Calu3 (cell line): ENCODE measurements around the gene GIT1. TPM values are rescaled to one million over a fixed set of nuclear protein-coding genes. Genes with fewer than 3 reads are reported as not detected.

ENCODE experiments used
- BruUV-seq: library from RNA; stranded (reverse); fragments of 400-500 nt; replicated peaks from 2 replicates; lab custom pipeline; 2021; lab: Mats Ljungman, UMichigan
- CTCF ChIA-PET: fragments of 300-600 bp; sonication (Branson Sonifier 250); formaldehyde crosslinking; loops from one replicate; lab custom pipeline; 2022; ENCODE audit warnings: antibody characterized with exemption; lab: Charles Lee
- DNase-seq: peaks from one replicate; pipeline ENCODE4 v3.0.0; 2022
- H3K27ac Mint-ChIP-seq: one replicate; pipeline ENCODE4 v1.8.0; 2022; ENCODE audit warnings: mixed read lengths; ENCODE audit not compliant: unreplicated experiment
- H3K27me3 Mint-ChIP-seq: one replicate; pipeline ENCODE4 v1.8.0; 2022; ENCODE audit warnings: mixed read lengths; ENCODE audit not compliant: unreplicated experiment
- H3K36me3 Mint-ChIP-seq: one replicate; pipeline ENCODE4 v1.8.0; 2022; ENCODE audit warnings: mild to moderate bottlenecking, moderate library complexity, mixed read lengths; ENCODE audit not compliant: insufficient read depth, unreplicated experiment
- H3K4me1 Mint-ChIP-seq: one replicate; pipeline ENCODE4 v1.8.0; 2022; ENCODE audit warnings: mild to moderate bottlenecking, low read depth, mixed read lengths; ENCODE audit not compliant: unreplicated experiment
- H3K4me3 Mint-ChIP-seq: one replicate; pipeline ENCODE4 v1.8.0; 2022; ENCODE audit warnings: mild to moderate bottlenecking, low read depth, moderate library complexity, mixed read lengths; ENCODE audit not compliant: unreplicated experiment
- H3K9me3 Mint-ChIP-seq: one replicate; pipeline ENCODE4 v1.8.0; 2022; ENCODE audit warnings: low read depth, mixed read lengths; ENCODE audit not compliant: unreplicated experiment
- CTCF ChIP-seq: fragments of 200-600 bp; IDR thresholded peaks from one replicate; pipeline ENCODE4 v1.8.0; 2022; ENCODE audit warnings: antibody characterized with exemption; ENCODE audit not compliant: unreplicated experiment
- intact Hi-C: fragments of 100-400 bp; cut with micrococcal nuclease; formaldehyde crosslinking; loops from one replicate; pipeline ENCODE4 v1.10.0; 2022; ENCODE audit not compliant: unreplicated experiment
- total RNA-seq: library from RNA; stranded (reverse); gene quantifications from 2 replicates; pipeline ENCODE4 v1.2.3, GENCODE V29; 2022

The GIT1 gene
- total RNA-seq, 1 experiment from 2014 or later = 47.7 TPM

- Mint-ChIP-seq H3K27ac (no peak overlapping the region), H3K4me1 (peaks cover 17% of the 10 kb centered on the region), H3K4me3 (no peak overlapping the region), H3K36me3 (peaks cover 30% of the 10 kb centered on the region), H3K9me3 (no peaks in the 10 kb centered on the region), H3K27me3 (no peaks in the 10 kb centered on the region)
- no peak for DNase-seq
- intact Hi-C loops = no loop called here
- no TSS peak for BruUV-seq
- TF ChIP-seq CTCF = no peak
- CTCF ChIA-PET = interaction anchor here (2.2 kb wide), 1 partner anchor 22 kb away, joined by 13 read pairs; no protein-coding TSS in a partner anchor
Observed at GRCh38 chr17:29595943-29596774, 6.7 kb upstream of the GIT1 start.

- CTCF ChIA-PET = interaction anchor here (1.2 kb wide), 1 partner anchor 20 kb away, joined by 3 read pairs; no protein-coding TSS in a partner anchor
- H3K27me3 Mint-ChIP-seq = no peaks in the 10 kb centered on the region
- no TSS peak for BruUV-seq
- DNase-seq = no peak
- H3K9me3 Mint-ChIP-seq = no peaks in the 10 kb centered on the region
- peaks cover 38% of the 10 kb centered on the region for H3K36me3 Mint-ChIP-seq
- H3K4me1 Mint-ChIP-seq = peaks cover 25% of the 10 kb centered on the region
- peak overlapping the region; percentile 79 for H3K4me3 Mint-ChIP-seq
- TF ChIP-seq CTCF = no peak
- H3K27ac Mint-ChIP-seq = no peak overlapping the region
- intact Hi-C loops = no loop called here
Observed at GRCh38 chr17:29595107-29595942, 5.9 kb upstream of the GIT1 start.

- no TSS peak for BruUV-seq
- DNase-seq = no peak
- no peak overlapping the region for H3K27ac Mint-ChIP-seq
- intact Hi-C loops = no loop called here
- H3K4me1 Mint-ChIP-seq = peaks cover 31% of the 10 kb centered on the region
- no peaks in the 10 kb centered on the region for H3K27me3 Mint-ChIP-seq
- no peaks in the 10 kb centered on the region for H3K9me3 Mint-ChIP-seq
- H3K4me3 Mint-ChIP-seq = peak overlapping the region; percentile 79
- no peak for TF ChIP-seq CTCF
- CTCF ChIA-PET = interaction anchor here (0.6 to 1.2 kb wide), 3 partner anchors 21 to 534 kb away, joined by 3 to 5 read pairs (median 3); no protein-coding TSS in a partner anchor
- peaks cover 46% of the 10 kb centered on the region for H3K36me3 Mint-ChIP-seq
Observed at GRCh38 chr17:29594519-29595090, 5.2 kb upstream of the GIT1 start.
